Rectal smooth muscle tissue (tissue), 1 donor: ENCODE data around the gene MRPS33.
"Not testable (repeated sequence)": the region's sequence is repeated elsewhere in the genome, so short reads cannot be mapped to it uniquely, and the experiment has no call there.

ENCODE experiments used
- H3K27ac ChIP-seq: one replicate; pipeline ENCODE4 v1.7.0; 2013; ENCODE audit warnings: low read depth, low read length, inconsistent platforms
- H3K27me3 ChIP-seq: one replicate; pipeline ENCODE4 v1.7.0; 2013; ENCODE audit warnings: low read length; ENCODE audit not compliant: control insufficient read depth, insufficient read depth
- H3K36me3 ChIP-seq: one replicate; pipeline ENCODE4 v1.7.0; 2013; ENCODE audit warnings: low read length; ENCODE audit not compliant: control insufficient read depth, insufficient read depth
- H3K4me1 ChIP-seq: one replicate; pipeline ENCODE4 v1.7.0; 2013; ENCODE audit warnings: low read length; ENCODE audit not compliant: control insufficient read depth, insufficient read depth
- H3K4me3 ChIP-seq: one replicate; pipeline ENCODE4 v1.7.0; 2013; ENCODE audit warnings: low read length
- H3K9ac ChIP-seq: one replicate; pipeline ENCODE4 v1.7.0; 2013; ENCODE audit warnings: low read length

MRPS33 gene

DNA sequence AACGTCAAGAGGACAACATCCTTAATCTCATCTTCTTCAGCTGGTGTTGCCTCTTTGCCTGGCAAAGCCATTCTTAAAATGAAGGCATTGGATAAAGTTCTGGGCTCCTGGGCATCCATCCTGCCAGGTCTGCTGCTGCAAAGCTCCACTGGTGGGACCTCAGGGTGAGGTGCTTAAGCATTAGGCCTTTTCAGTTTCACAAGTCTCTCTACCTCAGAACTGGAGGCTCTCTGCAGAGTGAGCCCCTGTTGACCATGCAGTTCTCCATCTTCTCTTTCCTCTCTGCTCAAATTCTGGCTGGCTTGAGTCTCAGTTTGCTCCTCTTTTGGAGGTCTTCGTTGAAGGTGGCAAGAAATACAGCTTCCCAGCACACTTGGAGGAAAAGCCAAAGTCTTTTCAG lies 47.3 kb downstream of the MRPS33 start:
- Histone ChIP-seq H3K4me1 (no peaks in the 10 kb centered on the region), H3K9ac (no peak overlapping the region)

GRCh38 chr7:140966561-140967233 lies 48.1 kb downstream of the MRPS33 start:
- H3K27ac ChIP-seq: no peak overlapping the region
- no peak overlapping the region for H3K4me3 ChIP-seq
- H3K27me3 ChIP-seq: no peaks in the 10 kb centered on the region
- H3K4me1 ChIP-seq: no peaks in the 10 kb centered on the region
- no peak overlapping the region for H3K9ac ChIP-seq
- H3K36me3 ChIP-seq: no peaks in the 10 kb centered on the region

More for the DNA sequence above, 47.3 kb downstream of the MRPS33 start:
- H3K27me3 ChIP-seq: no peaks in the 10 kb centered on the region
- H3K27ac ChIP-seq: no peak overlapping the region
- no peaks in the 10 kb centered on the region for H3K36me3 ChIP-seq
- no peak overlapping the region for H3K4me3 ChIP-seq

DNA sequence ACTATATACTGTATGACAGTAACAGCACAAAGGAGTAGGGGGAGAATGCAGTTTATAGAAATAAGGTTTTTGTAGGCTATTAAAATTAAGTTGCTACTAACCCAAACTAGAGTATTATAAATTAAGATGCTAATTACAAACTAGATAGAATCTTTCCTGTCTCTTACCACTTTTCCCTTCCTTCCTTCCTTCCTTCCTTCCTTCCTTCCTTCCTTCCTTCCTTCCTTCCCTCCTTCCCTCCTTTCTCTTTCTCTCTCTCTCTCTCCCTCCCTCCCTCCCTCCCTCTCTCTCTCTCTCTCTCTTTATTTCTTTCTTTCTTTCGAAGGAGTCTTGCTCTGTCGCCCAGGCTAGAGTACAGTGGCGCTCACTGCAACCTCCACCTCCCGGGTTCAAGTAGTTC lies 53.6 kb downstream of the MRPS33 start:
- H3K36me3 ChIP-seq: no peaks in the 10 kb centered on the region
- H3K9ac ChIP-seq: no peak overlapping the region
- H3K4me1 ChIP-seq: no peaks in the 10 kb centered on the region
- no peak overlapping the region for H3K27ac ChIP-seq
- H3K4me3 ChIP-seq: no peak overlapping the region
- H3K27me3 ChIP-seq: no peaks in the 10 kb centered on the region

GRCh38 chr7:140956997-140957396 lies 57.8 kb downstream of the MRPS33 start:
- not testable (repeated sequence) for H3K27ac ChIP-seq, H3K36me3 ChIP-seq

More at GRCh38 chr7:140956997-140957396, 57.8 kb downstream of the MRPS33 start:
- not testable (repeated sequence) for H3K9ac ChIP-seq, H3K27me3 ChIP-seq, H3K4me1 ChIP-seq, H3K4me3 ChIP-seq
